Measurements from ENCODE around the gene PRAC2.
A peak's percentile ranks its signal among the peaks of the same experiment; 100 is the strongest.

The PRAC2 gene

GRCh38 chr17:48754500-48755261 is 31.7 kb downstream of the PRAC2 start:
- H3K4me1 Mint-ChIP-seq: peaks cover 25% of the 10 kb centered on the region
- ATAC-seq (no peak), DNase-seq (no peak)
- no peak overlapping the region for H3K27ac Mint-ChIP-seq
- H3K9me3 Mint-ChIP-seq: no peaks in the 10 kb centered on the region
- peaks cover 97% of the 10 kb centered on the region for H3K27me3 Mint-ChIP-seq
- peak overlapping the region in 1 of 2 donors; percentile 42 for H3K4me3 Mint-ChIP-seq

- DNase-seq: no peak
- no peak overlapping the region for H3K4me3 Mint-ChIP-seq
- H3K4me1 Mint-ChIP-seq: peaks cover 25% of the 10 kb centered on the region
- no peak for ATAC-seq
- peaks cover 97% of the 10 kb centered on the region for H3K27me3 Mint-ChIP-seq
- no peaks in the 10 kb centered on the region for H3K9me3 Mint-ChIP-seq
- no peak overlapping the region for H3K27ac Mint-ChIP-seq
Observed at GRCh38 chr17:48755356-48755755, 32.4 kb downstream of the PRAC2 start.

GRCh38 chr17:48756830-48757251 is 33.9 kb downstream of the PRAC2 start:
- no peak overlapping the region for H3K4me3 Mint-ChIP-seq
- ATAC-seq: no peak
- no peak for DNase-seq
- H3K27me3 Mint-ChIP-seq: peaks cover 95% of the 10 kb centered on the region
- H3K9me3 Mint-ChIP-seq: no peaks in the 10 kb centered on the region
- no peak overlapping the region for H3K27ac Mint-ChIP-seq
- peaks cover 21% of the 10 kb centered on the region for H3K4me1 Mint-ChIP-seq

GRCh38 chr17:48757524-48757961 is 34.6 kb downstream of the PRAC2 start:
- H3K9me3 Mint-ChIP-seq: no peaks in the 10 kb centered on the region
- no peak for DNase-seq
- no peak overlapping the region for H3K4me3 Mint-ChIP-seq
- peaks cover 18% of the 10 kb centered on the region for H3K4me1 Mint-ChIP-seq
- no peak overlapping the region for H3K27ac Mint-ChIP-seq
- peaks cover 95% of the 10 kb centered on the region for H3K27me3 Mint-ChIP-seq
- ATAC-seq: no peak

GRCh38 chr17:48759288-48759687 is 36.3 kb downstream of the PRAC2 start:
- ATAC-seq (no peak), DNase-seq (no peak)
- Mint-ChIP-seq H3K9me3 (no peaks in the 10 kb centered on the region), H3K27ac (no peak overlapping the region), H3K4me3 (no peak overlapping the region), H3K4me1 (peaks cover 5% of the 10 kb centered on the region), H3K27me3 (peaks cover 95% of the 10 kb centered on the region)

- ATAC-seq (no peak), DNase-seq (no peak)
- Mint-ChIP-seq H3K27me3 (peaks cover 91% of the 10 kb centered on the region), H3K4me1 (no peaks in the 10 kb centered on the region), H3K27ac (no peak overlapping the region), H3K4me3 (no peak overlapping the region), H3K9me3 (no peaks in the 10 kb centered on the region)
Observed at GRCh38 chr17:48760411-48760810, 37.4 kb downstream of the PRAC2 start.

- no peak for ATAC-seq
- peaks cover 84% of the 10 kb centered on the region for H3K27me3 Mint-ChIP-seq
- no peaks in the 10 kb centered on the region for H3K4me1 Mint-ChIP-seq
- H3K9me3 Mint-ChIP-seq: no peaks in the 10 kb centered on the region
- no peak for DNase-seq
- H3K4me3 Mint-ChIP-seq: no peak overlapping the region
- no peak overlapping the region for H3K27ac Mint-ChIP-seq
Observed at GRCh38 chr17:48761114-48761513, 38.1 kb downstream of the PRAC2 start.

GRCh38 chr17:48767263-48767774 is 44.3 kb downstream of the PRAC2 start:
- ATAC-seq: no peak
- Mint-ChIP-seq H3K27ac (no peak overlapping the region), H3K9me3 (no peaks in the 10 kb centered on the region)

GRCh38 chr17:48769009-48769675 is 46.2 kb downstream of the PRAC2 start:
- no peak for DNase-seq
- Mint-ChIP-seq H3K9me3 (no peaks in the 10 kb centered on the region), H3K4me1 (no peaks in the 10 kb centered on the region), H3K27ac (no peak overlapping the region), H3K4me3 (no peak overlapping the region), H3K27me3 (peaks cover 48% of the 10 kb centered on the region)
- ATAC-seq: no peak

More at GRCh38 chr17:48767263-48767774, 44.3 kb downstream of the PRAC2 start:
- Mint-ChIP-seq H3K4me3 (no peak overlapping the region), H3K27me3 (peaks cover 66% of the 10 kb centered on the region), H3K4me1 (no peaks in the 10 kb centered on the region)
- no peak for DNase-seq

GRCh38 chr17:48770954-48771353 is 48.0 kb downstream of the PRAC2 start:
- DNase-seq: no peak
- H3K4me1 Mint-ChIP-seq: no peaks in the 10 kb centered on the region
- H3K27me3 Mint-ChIP-seq: peaks cover 45% of the 10 kb centered on the region
- ATAC-seq: no peak
- H3K9me3 Mint-ChIP-seq: no peaks in the 10 kb centered on the region
- no peak overlapping the region for H3K27ac Mint-ChIP-seq
- H3K4me3 Mint-ChIP-seq: no peak overlapping the region

- DNase-seq: no peak
- no peaks in the 10 kb centered on the region for H3K4me1 Mint-ChIP-seq
- H3K9me3 Mint-ChIP-seq: no peaks in the 10 kb centered on the region
- H3K4me3 Mint-ChIP-seq: no peak overlapping the region
- peaks cover 53% of the 10 kb centered on the region for H3K27me3 Mint-ChIP-seq
- H3K27ac Mint-ChIP-seq: no peak overlapping the region
- ATAC-seq: no peak
Observed at GRCh38 chr17:48773245-48773644, 50.3 kb downstream of the PRAC2 start.
